Activated T-cell treated with anti-CD3 and anti-CD28 coated beads for 4 hours (primary cell): ENCODE data around the gene IGFBP3.
"Not testable (repeated sequence)": the region's sequence is repeated elsewhere in the genome, so short reads cannot be mapped to it uniquely, and the experiment has no call there.

Experiments used
- DNase-seq: peaks from one replicate; pipeline ENCODE4 v3.0.0-alpha.2; 2020

The IGFBP3 gene, protein sequence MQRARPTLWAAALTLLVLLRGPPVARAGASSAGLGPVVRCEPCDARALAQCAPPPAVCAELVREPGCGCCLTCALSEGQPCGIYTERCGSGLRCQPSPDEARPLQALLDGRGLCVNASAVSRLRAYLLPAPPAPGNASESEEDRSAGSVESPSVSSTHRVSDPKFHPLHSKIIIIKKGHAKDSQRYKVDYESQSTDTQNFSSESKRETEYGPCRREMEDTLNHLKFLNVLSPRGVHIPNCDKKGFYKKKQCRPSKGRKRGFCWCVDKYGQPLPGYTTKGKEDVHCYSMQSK

GRCh38 chr7:45920502-45921380, at the start of gene IGFBP3:
Gene IGFBP3 (minus strand): TSS chr7:45921272. CDS start chr7:45921140, 132 bp downstream.
- no peak for DNase-seq

DNA sequence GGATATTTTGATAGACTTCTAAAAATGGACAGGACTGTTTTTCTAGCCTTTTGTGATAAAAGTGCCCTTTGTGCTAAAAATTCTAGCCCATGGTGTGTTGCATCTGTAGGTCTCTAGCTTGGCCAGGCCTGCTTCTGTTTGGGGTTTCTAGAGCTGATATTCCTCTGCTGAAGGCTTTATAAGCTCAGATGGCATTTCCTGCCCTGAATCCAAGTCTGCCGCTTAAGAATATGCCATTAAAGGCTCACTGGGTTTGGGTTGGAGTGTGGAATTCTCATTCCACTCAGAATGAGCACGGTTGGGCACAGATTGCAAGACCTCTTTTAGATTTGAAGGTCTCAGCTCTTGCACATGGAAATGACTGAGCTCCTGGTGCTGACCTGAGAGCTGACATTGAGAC, 49.4 kb upstream of the IGFBP3 start:
- DNase-seq = no peak

GRCh38 chr7:45969940-45970339, 48.9 kb upstream of the IGFBP3 start:
- DNase-seq = no peak

GRCh38 chr7:45968856-45969541, 47.9 kb upstream of the IGFBP3 start:
- DNase-seq = no peak

DNA sequence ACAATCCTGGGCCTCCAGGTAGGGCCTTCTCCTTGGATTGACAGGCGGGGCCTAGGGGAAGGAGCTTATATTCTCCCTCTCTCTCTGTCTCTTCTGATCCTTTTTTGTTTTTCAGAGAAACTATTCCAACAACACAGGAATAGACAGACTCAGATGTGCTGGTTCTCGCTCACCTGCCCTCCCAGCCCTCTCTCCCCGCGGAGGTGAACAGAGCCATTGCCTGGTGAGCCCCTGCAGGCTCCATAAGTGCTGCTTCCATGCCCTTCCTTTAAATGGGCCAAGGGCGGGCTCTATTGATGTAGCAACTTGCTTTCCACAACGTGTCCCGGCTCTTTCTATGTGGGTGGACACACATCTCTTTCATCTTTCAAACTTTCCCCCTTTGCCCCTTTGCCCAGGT, 47.2 kb upstream of the IGFBP3 start:
- DNase-seq = no peak

GRCh38 chr7:45967591-45968157, 46.6 kb upstream of the IGFBP3 start:
- no peak for DNase-seq

- DNase-seq = no peak
Observed at GRCh38 chr7:45962861-45963260, 41.8 kb upstream of the IGFBP3 start.

GRCh38 chr7:45957721-45958120, 36.6 kb upstream of the IGFBP3 start:
- DNase-seq = no peak

DNA sequence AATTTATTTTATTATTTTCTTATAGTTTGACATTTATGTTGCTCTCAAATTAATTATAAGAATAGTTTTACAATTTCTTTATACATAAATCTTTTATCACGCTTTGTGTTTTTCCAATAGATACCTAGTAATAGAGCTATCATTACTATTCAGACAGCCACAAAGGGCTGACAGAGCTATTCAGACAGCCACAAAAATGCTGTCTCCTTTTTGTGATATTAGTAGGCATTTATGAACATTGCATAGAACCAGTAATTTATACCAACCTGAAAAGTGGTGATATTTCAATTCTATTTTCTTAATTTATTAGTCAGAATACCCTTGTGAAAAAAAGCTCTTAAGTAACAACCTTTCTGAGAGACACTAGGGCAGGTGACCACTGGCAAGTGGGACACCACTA, 34.2 kb upstream of the IGFBP3 start:
- DNase-seq = no peak

DNA sequence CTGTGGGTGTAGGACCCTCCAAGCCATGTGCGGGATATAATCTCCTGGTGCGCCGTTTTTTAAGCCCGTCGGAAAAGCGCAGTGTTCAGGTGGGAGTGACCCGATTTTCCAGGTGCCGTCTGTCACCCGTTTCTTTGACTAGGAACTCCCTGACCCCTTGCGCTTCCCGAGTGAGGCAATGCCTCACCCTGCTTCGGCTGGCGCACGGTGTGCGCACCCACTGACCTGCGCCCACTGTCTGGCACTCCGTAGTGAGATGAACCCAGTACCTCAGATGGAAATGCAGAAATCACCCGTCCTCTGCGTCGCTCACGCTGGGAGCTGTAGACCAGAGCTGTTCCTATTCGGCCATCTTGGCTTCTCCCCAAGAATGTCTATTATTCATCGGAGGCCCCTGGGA, 32.0 kb upstream of the IGFBP3 start:
- DNase-seq = not testable (repeated sequence)

- no peak for DNase-seq
Observed at GRCh38 chr7:45944058-45944457, 23.0 kb upstream of the IGFBP3 start.

- DNase-seq = no peak
Observed at GRCh38 chr7:45940939-45941338, 19.9 kb upstream of the IGFBP3 start.

- DNase-seq = not testable (repeated sequence)
Observed at GRCh38 chr7:45940237-45940781, 19.2 kb upstream of the IGFBP3 start.

GRCh38 chr7:45939574-45939973, 18.5 kb upstream of the IGFBP3 start:
- DNase-seq = no peak

DNA sequence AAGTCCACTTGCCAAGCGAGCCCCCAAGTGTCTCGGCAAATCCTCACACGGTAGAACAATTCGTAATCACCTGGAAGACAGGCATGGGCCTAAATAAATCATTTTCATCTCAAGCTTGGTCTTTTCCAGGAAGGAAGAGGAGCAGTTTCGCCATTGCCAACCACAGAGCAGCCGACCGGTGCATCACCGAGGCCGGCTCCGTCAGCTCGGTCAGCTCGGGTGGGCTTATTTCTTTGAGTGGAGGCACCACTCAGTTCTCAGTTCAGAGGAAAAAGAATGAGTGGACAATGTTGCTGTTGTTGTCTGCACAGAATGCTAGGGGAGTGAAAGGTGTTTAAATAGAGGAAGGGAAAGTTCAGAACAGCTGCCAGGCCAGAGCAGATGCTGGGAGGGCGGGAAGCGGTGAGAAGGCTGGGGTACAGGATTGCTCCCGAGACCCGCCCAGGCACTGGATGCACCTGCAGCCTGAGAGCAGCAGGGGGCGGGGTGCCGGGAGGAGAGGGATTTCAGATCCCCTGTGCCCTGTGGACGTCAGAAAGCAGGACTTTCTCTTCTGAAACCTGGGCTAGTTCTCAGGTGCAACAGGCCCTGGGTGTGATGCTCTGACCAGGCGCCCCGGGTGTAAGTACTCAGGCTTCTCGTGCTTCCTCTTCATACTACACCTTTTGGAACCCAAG, 17.7 kb upstream of the IGFBP3 start:
- no peak for DNase-seq

- no peak for DNase-seq
Observed at GRCh38 chr7:45937862-45938261, 16.8 kb upstream of the IGFBP3 start.

DNA sequence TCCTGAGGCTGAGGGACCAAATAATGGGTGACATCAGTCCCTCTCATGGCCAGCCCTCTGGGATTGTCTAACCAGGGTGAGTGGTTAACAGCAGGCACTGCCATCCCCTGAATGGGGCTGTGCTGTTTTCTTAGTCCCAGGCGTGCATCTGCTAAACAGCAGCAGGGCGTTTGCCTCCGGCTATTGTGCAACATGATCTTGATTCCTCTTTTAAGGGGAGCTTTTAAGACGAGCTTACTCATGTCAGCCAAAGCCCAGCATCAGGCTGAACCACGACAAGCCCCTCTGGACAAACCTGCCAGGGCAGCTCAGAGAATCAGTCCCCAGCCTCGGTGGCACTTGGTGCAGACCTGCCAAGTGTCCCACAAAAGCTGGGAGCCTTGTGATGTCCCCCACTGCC, 16.2 kb upstream of the IGFBP3 start:
- no peak for DNase-seq

GRCh38 chr7:45930967-45931366, 9.9 kb upstream of the IGFBP3 start:
- DNase-seq = no peak

DNA sequence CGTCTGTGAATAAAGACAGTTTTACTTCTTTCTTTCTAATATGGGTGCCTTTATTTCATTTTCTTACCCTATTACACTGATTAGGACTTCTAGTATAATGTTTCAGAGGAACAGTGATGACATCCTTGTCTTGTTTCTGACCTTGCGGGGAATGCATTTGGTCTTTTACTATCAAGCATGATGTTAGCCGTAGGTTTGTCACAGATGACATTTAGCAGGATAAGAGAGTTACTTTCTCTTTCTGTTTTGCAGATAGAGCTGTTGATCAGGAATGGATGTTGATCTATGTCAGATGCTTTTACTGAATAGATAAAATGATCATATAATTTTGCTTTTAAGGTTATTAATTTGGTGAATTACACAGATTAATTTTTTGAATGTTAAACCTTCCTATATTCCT, 6.6 kb upstream of the IGFBP3 start:
- DNase-seq = no peak

DNA sequence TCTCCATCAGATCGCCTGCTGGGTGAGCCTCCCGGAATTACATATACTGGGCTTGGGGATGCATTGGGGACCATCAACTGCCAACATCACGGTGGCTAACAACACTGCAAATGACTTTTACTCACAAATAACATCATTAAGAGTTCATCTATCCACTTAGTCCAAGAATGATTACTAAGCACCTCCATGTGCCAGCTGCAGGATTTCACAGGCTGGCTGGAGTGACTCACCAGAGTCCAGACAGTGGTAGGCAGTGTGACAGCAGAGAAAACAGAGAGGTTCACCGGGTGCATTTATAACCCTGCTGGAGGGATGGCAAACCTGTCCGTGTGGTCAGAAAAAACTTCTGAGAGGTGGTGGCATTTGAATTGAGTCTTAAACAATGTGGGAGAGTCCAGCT, 3.2 kb upstream of the IGFBP3 start:
- DNase-seq = no peak

DNA sequence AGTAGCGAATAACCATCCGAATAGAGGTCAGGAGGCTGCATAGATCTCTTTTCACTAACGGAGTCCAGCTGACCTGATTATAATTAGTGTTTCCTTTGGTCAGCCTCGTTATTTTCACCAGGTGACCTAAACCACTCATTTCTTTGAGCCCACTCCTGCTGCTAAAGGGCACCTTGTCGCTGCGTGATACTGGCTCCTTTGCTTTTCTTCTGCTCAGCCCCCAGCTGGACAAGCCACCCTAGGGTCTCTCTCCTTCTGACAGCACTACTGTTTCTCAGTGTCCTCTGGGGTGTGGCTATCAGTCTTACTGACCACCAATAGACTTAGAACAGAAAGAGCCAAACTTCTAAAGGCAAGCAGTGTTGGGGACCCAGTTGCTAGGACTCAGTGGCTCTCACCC, 2.7 kb upstream of the IGFBP3 start:
- no peak for DNase-seq

DNA sequence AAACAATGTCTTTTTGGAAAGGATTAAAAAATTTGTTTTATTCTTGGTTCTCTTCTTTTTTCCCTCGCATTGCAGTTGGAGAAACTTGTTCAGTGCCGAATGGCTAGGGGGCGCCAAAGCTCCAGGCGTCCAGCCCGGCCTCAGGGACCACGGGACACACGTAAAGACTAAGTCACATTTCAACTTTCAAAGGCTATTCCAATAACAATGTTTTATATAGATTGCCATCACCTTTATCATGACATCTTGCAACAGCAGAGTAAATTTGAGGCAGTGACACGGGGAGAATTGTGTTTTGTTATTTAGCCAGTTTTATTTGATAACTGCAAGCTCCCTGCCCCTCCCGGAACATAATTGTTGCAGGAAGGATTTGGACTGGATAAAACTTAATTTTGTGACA, 2.2 kb upstream of the IGFBP3 start:
- no peak for DNase-seq

- DNase-seq = no peak
Observed at GRCh38 chr7:45922810-45923209, 1.7 kb upstream of the IGFBP3 start.
